ENCODE measurements around the gene TP73.
A peak's percentile ranks its signal among the peaks of the same experiment; 100 is the strongest.

The TP73 gene

DNA sequence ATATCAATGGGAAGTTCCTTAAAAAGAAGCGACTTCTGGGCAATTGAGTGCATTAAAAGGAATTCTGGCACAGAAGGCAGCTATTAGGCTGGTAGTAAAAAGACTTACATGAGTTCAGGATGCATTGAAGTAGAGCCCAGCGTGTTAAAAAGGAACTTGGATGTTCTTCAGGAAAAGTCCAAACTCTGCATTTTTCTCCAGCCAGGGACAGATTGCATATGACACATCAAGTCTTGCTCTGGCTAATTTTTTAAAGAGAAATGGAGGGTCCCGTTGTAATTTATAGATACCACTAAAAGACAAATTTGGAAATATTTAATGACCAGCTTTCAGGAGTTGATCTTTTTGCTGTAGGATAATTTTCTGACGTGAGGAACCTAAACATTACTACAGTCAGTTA is 26.3 kb upstream of the TP73 start:
- Histone ChIP-seq H3K4me1 (ENCODE audit: low read depth, poor library complexity, severe bottlenecking) (peaks cover 7% of the 10 kb centered on the region), H3K27ac (no peak overlapping the region)

GRCh38 chr1:3627515-3628253 is 24.6 kb upstream of the TP73 start:
- Histone ChIP-seq H3K27ac (no peak overlapping the region), H2AFZ (ENCODE audit: low read depth) (no peak overlapping the region), H3K79me2 (ENCODE audit: insufficient read depth, low read depth) (no peaks in the 10 kb centered on the region), H3K4me1 (ENCODE audit: low read depth, poor library complexity, severe bottlenecking) (peaks cover 7% of the 10 kb centered on the region), H3K4me2 (no peak overlapping the region), H3K36me3 (ENCODE audit: insufficient read depth) (no peaks in the 10 kb centered on the region), H3K27me3 (ENCODE audit: insufficient read depth, low read depth) (no peaks in the 10 kb centered on the region), H3K4me3 (IDR thresholded peaks at IDR 0.05; ENCODE audit: insufficient read depth, low read depth, low read length) (no peak overlapping the region), H3K9ac (no peak overlapping the region), H4K20me1 (ENCODE audit: insufficient read depth) (no peaks in the 10 kb centered on the region)
- TF ChIP-seq, protein P1, sequence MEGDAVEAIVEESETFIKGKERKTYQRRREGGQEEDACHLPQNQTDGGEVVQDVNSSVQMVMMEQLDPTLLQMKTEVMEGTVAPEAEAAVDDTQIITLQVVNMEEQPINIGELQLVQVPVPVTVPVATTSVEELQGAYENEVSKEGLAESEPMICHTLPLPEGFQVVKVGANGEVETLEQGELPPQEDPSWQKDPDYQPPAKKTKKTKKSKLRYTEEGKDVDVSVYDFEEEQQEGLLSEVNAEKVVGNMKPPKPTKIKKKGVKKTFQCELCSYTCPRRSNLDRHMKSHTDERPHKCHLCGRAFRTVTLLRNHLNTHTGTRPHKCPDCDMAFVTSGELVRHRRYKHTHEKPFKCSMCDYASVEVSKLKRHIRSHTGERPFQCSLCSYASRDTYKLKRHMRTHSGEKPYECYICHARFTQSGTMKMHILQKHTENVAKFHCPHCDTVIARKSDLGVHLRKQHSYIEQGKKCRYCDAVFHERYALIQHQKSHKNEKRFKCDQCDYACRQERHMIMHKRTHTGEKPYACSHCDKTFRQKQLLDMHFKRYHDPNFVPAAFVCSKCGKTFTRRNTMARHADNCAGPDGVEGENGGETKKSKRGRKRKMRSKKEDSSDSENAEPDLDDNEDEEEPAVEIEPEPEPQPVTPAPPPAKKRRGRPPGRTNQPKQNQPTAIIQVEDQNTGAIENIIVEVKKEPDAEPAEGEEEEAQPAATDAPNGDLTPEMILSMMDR (conservative IDR thresholded peaks at IDR 0.05; ENCODE audit: low read depth, low read length), result no peak

More for the DNA sequence above, 26.3 kb upstream of the TP73 start:
- H3K9ac ChIP-seq, result no peak overlapping the region
- no peaks in the 10 kb centered on the region for H3K36me3 ChIP-seq (ENCODE audit: insufficient read depth)
- H4K20me1 ChIP-seq (ENCODE audit: insufficient read depth), result no peaks in the 10 kb centered on the region
- H3K4me3 ChIP-seq (IDR thresholded peaks at IDR 0.05; ENCODE audit: insufficient read depth, low read depth, low read length), result no peak overlapping the region
- 0 out of 2 replicates have a peak, but pooled peaks cover under 1% of the 10 kb centered on the region for H3K27me3 ChIP-seq (ENCODE audit: insufficient read depth, low read depth)
- no peaks in the 10 kb centered on the region for H3K79me2 ChIP-seq (ENCODE audit: insufficient read depth, low read depth)
- H3K4me2 ChIP-seq, result peak overlapping the region; percentile 76
- TF ChIP-seq, protein P1 (conservative IDR thresholded peaks at IDR 0.05; ENCODE audit: low read depth, low read length), result no peak
- H2AFZ ChIP-seq (ENCODE audit: low read depth), result no peak overlapping the region

DNA sequence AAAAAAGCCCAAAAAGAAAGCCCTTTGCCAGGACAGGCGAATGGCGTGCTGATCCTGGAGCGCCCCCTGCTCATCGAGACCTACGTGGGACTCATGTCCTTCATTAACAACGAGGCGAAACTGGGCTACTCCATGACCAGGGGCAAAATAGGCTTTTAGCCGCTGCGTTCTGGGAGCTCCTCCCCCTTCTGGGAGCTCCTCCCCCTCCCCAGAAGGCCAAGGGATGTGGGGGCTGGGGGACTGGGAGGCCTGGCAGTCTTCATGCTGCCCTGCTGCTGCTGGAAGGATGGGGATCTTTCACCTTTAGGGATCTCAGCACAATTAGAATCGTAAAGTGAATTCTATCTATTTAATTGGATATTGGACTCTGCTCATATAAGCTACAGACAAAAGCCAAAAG is 23.9 kb upstream of the TP73 start:
- no peak overlapping the region for H3K27ac ChIP-seq
- H3K4me3 ChIP-seq (IDR thresholded peaks at IDR 0.05; ENCODE audit: insufficient read depth, low read depth, low read length), result no peak overlapping the region
- no peak overlapping the region for H3K4me2 ChIP-seq
- H2AFZ ChIP-seq (ENCODE audit: low read depth), result no peak overlapping the region
- no peaks in the 10 kb centered on the region for H3K36me3 ChIP-seq (ENCODE audit: insufficient read depth)
- H3K4me1 ChIP-seq (ENCODE audit: low read depth, poor library complexity, severe bottlenecking), result peaks cover 6% of the 10 kb centered on the region
- H3K79me2 ChIP-seq (ENCODE audit: insufficient read depth, low read depth), result no peaks in the 10 kb centered on the region
- H3K27me3 ChIP-seq (ENCODE audit: insufficient read depth, low read depth), result no peaks in the 10 kb centered on the region
- H4K20me1 ChIP-seq (ENCODE audit: insufficient read depth), result no peaks in the 10 kb centered on the region
- TF ChIP-seq, protein P1 (conservative IDR thresholded peaks at IDR 0.05; ENCODE audit: low read depth, low read length), result no peak
- H3K9ac ChIP-seq, result no peak overlapping the region

GRCh38 chr1:3629561-3630160 is 22.7 kb upstream of the TP73 start:
- Histone ChIP-seq H3K9ac (no peak overlapping the region), H2AFZ (ENCODE audit: low read depth) (no peak overlapping the region), H3K27me3 (ENCODE audit: insufficient read depth, low read depth) (no peaks in the 10 kb centered on the region), H4K20me1 (ENCODE audit: insufficient read depth) (no peaks in the 10 kb centered on the region), H3K27ac (no peak overlapping the region), H3K4me3 (IDR thresholded peaks at IDR 0.05; ENCODE audit: insufficient read depth, low read depth, low read length) (no peak overlapping the region), H3K36me3 (ENCODE audit: insufficient read depth) (no peaks in the 10 kb centered on the region), H3K4me1 (ENCODE audit: low read depth, poor library complexity, severe bottlenecking) (no peaks in the 10 kb centered on the region), H3K79me2 (ENCODE audit: insufficient read depth, low read depth) (no peaks in the 10 kb centered on the region), H3K4me2 (no peak overlapping the region)
- TF ChIP-seq, protein P1 (conservative IDR thresholded peaks at IDR 0.05; ENCODE audit: low read depth, low read length), result no peak

Data from KMS-11 (cell line).